OCI-LY7 (cell line): ENCODE results near the gene PIP4K2A. TPM values are rescaled to one million over a fixed set of nuclear protein-coding genes. Genes with fewer than 3 reads are reported as not detected.

Experiments
- total RNA-seq, 2 experiments: library from RNA; depleted of rRNA in 1 of 2; stranded (reverse); fragments of >200 nt in 1 of 2; shearing (Covaris generic) in 1 of 2; gene quantifications; 2 replicates each; pipeline ENCODE4 v1.2.3, GENCODE V29; 2014 to 2022

Gene PIP4K2A
- total RNA-seq, 2 experiments from 2014 or later: 32.5 to 42.6 TPM

Other genes starting within 250 kb of the PIP4K2A start
- not detected in 2 replicates for gene ARMC3, start 213.5 kb upstream of the PIP4K2A start, total RNA-seq (2014; rRNA removed; shearing (Covaris generic))
- gene ARMC3, start 213.5 kb upstream of the PIP4K2A start, total RNA-seq (2022): not detected in 2 replicates